Muscle of back (tissue), 11 donors: ENCODE results near the gene RPS8. TPM values are rescaled to one million over a fixed set of nuclear protein-coding genes. Genes with fewer than 3 reads are reported as not detected.
"Not testable (repeated sequence)": the region's sequence is repeated elsewhere in the genome, so short reads cannot be mapped to it uniquely, and the experiment has no call there.

ENCODE experiments used
- DNase-seq, 3 donors: peaks; one replicate each; pipeline versions ENCODE4 v3.0.0 to v3.0.0-alpha.2; 2013
- polyA plus RNA-seq, 10 donors: library from polyadenylated mRNA; unstranded; fragments of 120-200 nt; gene quantifications; one replicate each; pipeline ENCODE4 v1.2.1, GENCODE V29; 2013; ENCODE audit not compliant: insufficient read length in 10 of 10

Gene RPS8
- polyA plus RNA-seq, 10 donors: 2,324 to 3,360 (median 3,028) TPM

GRCh38 chr1:44815926-44816325 is 40.6 kb downstream of the RPS8 start:
- not testable (repeated sequence) for DNase-seq

GRCh38 chr1:44817307-44817706 is 42.0 kb downstream of the RPS8 start:
- DNase-seq: no peak

GRCh38 chr1:44817771-44818495 is 42.6 kb downstream of the RPS8 start:
- peak in 1 of 3 donors; percentile 7 for DNase-seq

- DNase-seq: peak in 1 of 3 donors; percentile 76
These were observed 43.9 kb downstream of the RPS8 start for GRCh38 chr1:44819196-44819607.

GRCh38 chr1:44819608-44820327 is 44.4 kb downstream of the RPS8 start:
- DNase-seq: peak; percentile 82 to 95 (median 94)

- no peak for DNase-seq
These were observed 45.2 kb downstream of the RPS8 start for GRCh38 chr1:44820328-44821239.

- DNase-seq: no peak
These were observed 45.9 kb downstream of the RPS8 start for GRCh38 chr1:44821240-44821715.

- DNase-seq: peak in 1 of 3 donors; percentile 6
These were observed 46.9 kb downstream of the RPS8 start for GRCh38 chr1:44822131-44822701.

GRCh38 chr1:44822981-44823451 is 47.7 kb downstream of the RPS8 start:
- DNase-seq: peak in 1 of 3 donors; percentile 17

GRCh38 chr1:44824392-44824791 is 49.1 kb downstream of the RPS8 start:
- DNase-seq: not testable (repeated sequence)

GRCh38 chr1:44826375-44827196 is 51.2 kb downstream of the RPS8 start:
- peak in 2 of 3 donors; percentile 73 to 92 for DNase-seq

GRCh38 chr1:44827197-44828002 is 52.1 kb downstream of the RPS8 start:
- DNase-seq: no peak

GRCh38 chr1:44828003-44828651 is 52.8 kb downstream of the RPS8 start:
- no peak for DNase-seq

Other genes with a start within 250 kb of the RPS8 start
- 1 to 10 TPM; 4.2 to 5.9 (median 5.5) TPM for gene TMEM53, start 101.1 kb upstream of the RPS8 start, polyA plus RNA-seq
- 1 to 10 TPM; 1.2 to 4.0 (median 2.1) TPM for gene ARMH1, start 100.8 kb upstream of the RPS8 start, polyA plus RNA-seq
- not detected for gene RNU5D-1, start 44.4 kb upstream of the RPS8 start, polyA plus RNA-seq
- gene KIF2C, start 35.7 kb upstream of the RPS8 start, polyA plus RNA-seq: 10 to 100 TPM in 8 of 10 donors, 1 to 10 TPM in 2; 8.2 to 19.1 (median 11.4) TPM
- gene BEST4, start 12.6 kb downstream of the RPS8 start, polyA plus RNA-seq: under 1 TPM; 0.09 to 0.56 (median 0.34) TPM
- gene PLK3, start 24.8 kb downstream of the RPS8 start, polyA plus RNA-seq: 10 to 100 TPM; 11.5 to 16.1 (median 13.1) TPM
- gene DYNLT4, start 31.8 kb downstream of the RPS8 start, polyA plus RNA-seq: under 1 TPM in 6 of 10 donors, not detected in 4; 0.29 to 0.65 (median 0.40) TPM
- gene BTBD19, start 33.0 kb downstream of the RPS8 start, polyA plus RNA-seq: 10 to 100 TPM in 1 of 10 donors, 1 to 10 TPM in 9; 4.3 to 15.3 (median 6.6) TPM
- 10 to 100 TPM in 4 of 10 donors, 1 to 10 TPM in 6; 5.4 to 18.9 (median 8.8) TPM for gene PTCH2, start 67.7 kb downstream of the RPS8 start, polyA plus RNA-seq
- gene EIF2B3, start 211.1 kb downstream of the RPS8 start, polyA plus RNA-seq: 10 to 100 TPM; 24.0 to 32.3 (median 29.7) TPM
- gene HECTD3, start 235.8 kb downstream of the RPS8 start, polyA plus RNA-seq: 10 to 100 TPM; 24.3 to 31.8 (median 28.2) TPM
- gene UROD, start 236.7 kb downstream of the RPS8 start, polyA plus RNA-seq: 10 to 100 TPM; 72.2 to 93.4 (median 78.5) TPM